ENCODE measurements around the gene RSPO3.

- TF ChIP-seq EZH2 (IDR thresholded peaks at IDR 0.05; ENCODE audit: insufficient read depth, poor library complexity, severe bottlenecking) (no peak), EZH2phosphoT487 (IDR thresholded peaks at IDR 0.05; ENCODE audit: insufficient read depth, low read depth) (no peak)
Measured at GRCh38 chr6:127180426-127180825, 62.0 kb downstream of the RSPO3 start.

Measured in GM23248 (cell line).